GM21786 (cell line): ENCODE data around the gene NEURL2.
A peak's percentile ranks its signal among the peaks of the same experiment; 100 is the strongest.
"Not testable (repeated sequence)": the region's sequence is repeated elsewhere in the genome, so short reads cannot be mapped to it uniquely, and the experiment has no call there.

Source experiments
- ATAC-seq: cut with Tn5 transposase; IDR thresholded peaks from one replicate; pipeline ENCODE4 v1.9.1; 2021; ENCODE audit not compliant: unreplicated experiment

The NEURL2 gene

GRCh38 chr20:45890985-45891983, at the start of gene NEURL2, which contains the start of gene CTSA:
Gene NEURL2 (minus strand): TSS chr20:45891208. CDS start chr20:45890991, 217 bp downstream.
Gene CTSA (plus strand): TSS chr20:45891335. CDS start chr20:45891569, 234 bp downstream.
- peak; percentile 68 for ATAC-seq

GRCh38 chr20:45940469-45940868, 49.5 kb upstream of the NEURL2 start:
- no peak for ATAC-seq

- ATAC-seq, result no peak
Measured at GRCh38 chr20:45940053-45940452, 49.0 kb upstream of the NEURL2 start.

- no peak for ATAC-seq
Measured at GRCh38 chr20:45938727-45939438, 47.9 kb upstream of the NEURL2 start.

GRCh38 chr20:45937765-45938164, 46.8 kb upstream of the NEURL2 start:
- no peak for ATAC-seq

- ATAC-seq, result no peak
Measured at GRCh38 chr20:45935416-45936046, 44.5 kb upstream of the NEURL2 start.

- ATAC-seq, result peak; percentile 60
Measured at GRCh38 chr20:45934586-45935415, 43.8 kb upstream of the NEURL2 start, which contains the start of gene PCIF1. Gene PCIF1 (plus strand): TSS chr20:45934683. CDS start chr20:45939000, 4,317 bp downstream.

- ATAC-seq, result peak; percentile 12
Measured at GRCh38 chr20:45934046-45934585, 43.1 kb upstream of the NEURL2 start.

GRCh38 chr20:45933266-45934045, 42.4 kb upstream of the NEURL2 start:
- peak; percentile 31 for ATAC-seq

GRCh38 chr20:45931680-45932079, 40.7 kb upstream of the NEURL2 start:
- not testable (repeated sequence) for ATAC-seq

- ATAC-seq, result no peak
Measured at GRCh38 chr20:45927071-45927878, 36.3 kb upstream of the NEURL2 start.

- ATAC-seq, result no peak
Measured at GRCh38 chr20:45926731-45927070, 35.7 kb upstream of the NEURL2 start.

GRCh38 chr20:45925821-45926506, 35.0 kb upstream of the NEURL2 start:
- no peak for ATAC-seq

GRCh38 chr20:45924391-45925261, 33.6 kb upstream of the NEURL2 start:
- ATAC-seq, result no peak

GRCh38 chr20:45921337-45922189, 30.6 kb upstream of the NEURL2 start:
- no peak for ATAC-seq
